Colon (tissue), 2 donors: ENCODE measurements around the gene EPHB6.

Experiments used
- FAIRE-seq: peaks from 2 replicates; lab custom pipeline; 2012; peaks lifted over from hg19 to GRCh38; lab: Jason Lieb, UNC
- donor health status: control.
- donor health status: control.

The EPHB6 gene

DNA sequence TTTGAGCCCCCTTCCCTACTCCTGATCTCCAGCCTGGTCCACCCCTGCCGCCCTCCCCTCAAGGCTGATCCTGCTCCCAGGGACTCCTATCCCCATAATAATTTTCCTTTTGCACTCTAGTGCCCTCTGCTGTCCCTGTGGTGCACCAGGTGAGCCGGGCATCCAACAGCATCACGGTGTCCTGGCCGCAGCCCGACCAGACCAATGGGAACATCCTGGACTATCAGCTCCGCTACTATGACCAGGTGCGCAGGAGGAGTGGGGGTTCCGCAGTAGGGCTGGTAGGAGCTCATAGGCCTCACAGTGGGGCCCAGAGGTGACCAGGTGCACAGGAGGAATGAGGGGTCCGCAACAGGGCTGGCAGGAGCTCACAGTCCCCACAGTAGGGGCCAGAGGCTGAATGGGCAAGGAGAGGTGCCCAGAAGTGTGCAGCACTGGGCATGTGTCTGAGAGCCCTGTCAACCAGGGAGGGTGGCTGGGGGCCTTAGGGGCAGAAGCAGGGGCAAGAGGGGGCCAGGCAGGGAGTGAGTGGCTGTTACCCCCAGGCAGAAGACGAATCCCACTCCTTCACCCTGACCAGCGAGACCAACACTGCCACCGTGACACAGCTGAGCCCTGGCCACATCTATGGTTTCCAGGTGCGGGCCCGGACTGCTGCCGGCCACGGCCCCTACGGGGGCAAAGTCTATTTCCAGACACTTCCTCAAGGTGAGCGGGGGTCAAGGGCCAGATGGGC lies 11.7 kb downstream of the EPHB6 start:
- no peak for FAIRE-seq

DNA sequence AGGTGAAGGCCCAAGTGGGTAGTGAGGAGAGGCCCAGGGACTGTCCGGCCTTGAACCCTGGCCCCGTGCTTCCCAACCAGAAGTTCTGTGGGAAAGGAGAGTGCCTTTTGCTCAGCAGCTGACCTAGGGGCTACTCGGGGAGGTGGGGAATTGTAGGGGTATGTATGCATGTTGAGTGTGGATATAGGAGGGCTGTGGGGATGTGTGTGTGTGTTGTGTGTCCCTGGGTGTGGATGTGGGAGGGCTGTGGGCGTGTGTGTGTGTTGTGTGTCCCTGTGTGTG lies 12.2 kb downstream of the EPHB6 start:
- FAIRE-seq = no peak

GRCh38 chr7:142867398-142868187 lies 12.7 kb downstream of the EPHB6 start:
- no peak for FAIRE-seq

DNA sequence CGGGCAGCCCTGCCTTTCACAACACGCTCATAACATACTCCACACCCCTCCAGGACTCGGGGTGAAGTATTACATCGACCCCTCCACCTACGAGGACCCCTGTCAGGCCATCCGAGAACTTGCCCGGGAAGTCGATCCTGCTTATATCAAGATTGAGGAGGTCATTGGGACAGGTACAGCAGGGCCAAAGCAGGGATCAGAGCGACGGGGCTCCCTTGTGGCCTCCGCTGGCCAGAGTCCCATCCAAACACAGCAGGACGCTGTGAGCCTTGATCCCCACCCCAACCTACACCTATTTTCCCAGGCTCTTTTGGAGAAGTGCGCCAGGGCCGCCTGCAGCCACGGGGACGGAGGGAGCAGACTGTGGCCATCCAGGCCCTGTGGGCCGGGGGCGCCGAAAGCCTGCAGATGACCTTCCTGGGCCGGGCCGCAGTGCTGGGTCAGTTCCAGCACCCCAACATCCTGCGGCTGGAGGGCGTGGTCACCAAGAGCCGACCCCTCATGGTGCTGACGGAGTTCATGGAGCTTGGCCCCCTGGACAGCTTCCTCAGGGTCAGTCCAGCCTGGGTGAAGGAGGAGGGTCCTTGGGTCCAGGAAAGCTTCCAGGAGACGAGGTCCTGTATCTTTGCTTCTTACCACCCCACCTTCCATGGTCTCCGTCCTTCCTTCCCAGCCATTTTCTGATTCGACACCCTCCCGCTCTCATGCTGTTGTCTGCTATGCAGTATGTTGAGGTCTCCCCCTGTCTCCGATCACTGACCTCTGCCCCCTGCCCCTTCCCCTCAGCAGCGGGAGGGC lies 13.5 kb downstream of the EPHB6 start:
- no peak for FAIRE-seq

DNA sequence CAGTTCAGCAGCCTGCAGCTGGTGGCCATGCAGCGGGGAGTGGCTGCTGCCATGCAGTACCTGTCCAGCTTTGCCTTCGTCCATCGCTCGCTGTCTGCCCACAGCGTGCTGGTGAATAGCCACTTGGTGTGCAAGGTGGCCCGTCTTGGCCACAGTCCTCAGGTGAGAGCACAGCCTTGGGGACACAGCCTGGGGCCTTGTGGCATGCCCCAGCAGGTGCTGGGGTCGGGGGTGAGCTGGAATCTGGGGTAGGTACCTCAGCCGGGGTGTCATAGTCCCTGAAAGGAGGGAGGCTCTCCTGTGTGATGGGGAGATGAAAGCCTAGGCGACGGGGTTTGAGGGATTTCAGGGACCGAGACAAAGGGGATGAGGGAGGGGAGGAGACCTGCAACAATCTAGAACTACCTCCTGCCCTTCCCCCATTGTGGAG lies 14.1 kb downstream of the EPHB6 start:
- no peak for FAIRE-seq

GRCh38 chr7:142869434-142869833 lies 14.6 kb downstream of the EPHB6 start:
- FAIRE-seq = no peak

- no peak for FAIRE-seq
Measured at GRCh38 chr7:142870147-142870559, 15.3 kb downstream of the EPHB6 start.

DNA sequence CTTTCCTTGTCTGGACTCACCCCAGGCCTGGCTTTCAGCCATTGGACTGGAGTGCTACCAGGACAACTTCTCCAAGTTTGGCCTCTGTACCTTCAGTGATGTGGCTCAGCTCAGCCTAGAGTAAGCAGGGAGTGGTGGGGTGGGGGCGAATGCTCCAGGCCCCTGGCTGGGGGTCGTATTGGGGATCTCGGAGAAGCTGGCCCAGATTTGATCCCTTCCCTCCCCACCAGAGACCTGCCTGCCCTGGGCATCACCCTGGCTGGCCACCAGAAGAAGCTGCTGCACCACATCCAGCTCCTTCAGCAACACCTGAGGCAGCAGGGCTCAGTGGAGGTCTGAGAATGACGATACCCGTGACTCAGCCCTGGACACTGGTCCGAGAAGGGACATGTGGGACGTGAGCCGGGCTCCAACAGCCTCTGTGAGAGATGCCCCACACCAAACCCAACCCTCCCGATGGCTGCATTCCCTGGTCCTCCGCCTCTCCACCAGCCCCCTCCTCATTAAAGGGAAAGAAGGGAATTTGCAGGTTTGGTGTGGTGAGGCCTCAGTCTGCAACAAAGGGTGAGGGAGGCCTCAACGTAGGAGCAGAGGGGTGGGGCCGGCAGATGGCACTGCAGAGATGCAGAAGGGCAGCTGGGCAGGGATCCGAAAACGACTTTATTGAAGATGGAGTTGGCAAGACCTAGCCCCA lies 15.8 kb downstream of the EPHB6 start:
- no peak for FAIRE-seq

- no peak for FAIRE-seq
Measured at GRCh38 chr7:142871260-142872105, 16.6 kb downstream of the EPHB6 start.

DNA sequence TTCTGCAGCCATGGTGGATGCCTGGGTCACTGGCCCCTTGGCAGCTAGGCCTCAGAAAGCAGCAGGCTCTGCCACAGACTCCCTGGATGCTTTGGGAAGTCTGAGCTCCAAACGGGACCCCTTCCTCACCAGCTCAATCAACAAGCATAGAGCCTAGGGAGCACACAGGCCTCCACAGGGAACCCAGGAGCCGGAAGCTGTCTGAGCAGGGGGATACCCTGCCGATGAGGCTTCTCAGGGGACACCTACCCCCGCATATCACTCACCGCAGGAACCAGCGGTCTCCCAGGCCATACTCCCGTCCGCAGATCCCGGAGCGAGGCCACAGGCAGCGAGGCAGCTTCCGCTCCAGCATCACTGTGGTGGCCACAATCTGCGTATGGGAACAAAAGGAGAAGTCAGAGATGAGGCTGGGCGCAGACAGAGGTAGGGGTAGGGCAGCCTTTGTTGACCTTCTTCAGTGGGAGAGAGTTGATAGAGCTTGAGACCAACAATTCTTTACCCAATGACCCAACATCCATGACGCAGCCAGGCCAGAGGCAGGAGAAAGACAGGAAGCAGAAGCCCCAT lies 17.3 kb downstream of the EPHB6 start:
- FAIRE-seq = no peak

- no peak for FAIRE-seq
Measured at GRCh38 chr7:142873281-142873784, 18.5 kb downstream of the EPHB6 start.

GRCh38 chr7:142873871-142874270 lies 19.0 kb downstream of the EPHB6 start:
- no peak for FAIRE-seq

DNA sequence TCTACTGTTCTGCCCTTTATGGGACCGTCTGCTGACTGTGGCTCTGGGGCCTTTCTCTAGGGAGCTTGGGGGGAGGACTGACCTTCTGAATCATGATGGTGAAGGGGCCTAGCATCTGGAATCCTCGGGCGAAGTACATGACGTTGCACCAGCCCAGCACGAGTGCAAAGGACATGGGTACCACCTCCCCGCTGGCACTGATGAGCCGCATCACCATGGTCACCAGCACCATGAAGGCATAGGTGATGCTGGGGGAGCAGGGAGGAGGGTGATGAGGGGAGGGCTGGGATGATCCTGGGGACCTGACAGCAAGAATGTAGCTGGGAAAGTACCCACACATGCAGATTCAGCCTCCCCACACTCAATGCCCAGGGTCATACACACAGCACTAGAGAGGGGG lies 19.5 kb downstream of the EPHB6 start:
- no peak for FAIRE-seq

GRCh38 chr7:142874837-142875236 lies 20.0 kb downstream of the EPHB6 start:
- FAIRE-seq = no peak

GRCh38 chr7:142875456-142875855 lies 20.6 kb downstream of the EPHB6 start:
- FAIRE-seq = no peak

GRCh38 chr7:142876236-142876960 lies 21.5 kb downstream of the EPHB6 start:
- no peak for FAIRE-seq

DNA sequence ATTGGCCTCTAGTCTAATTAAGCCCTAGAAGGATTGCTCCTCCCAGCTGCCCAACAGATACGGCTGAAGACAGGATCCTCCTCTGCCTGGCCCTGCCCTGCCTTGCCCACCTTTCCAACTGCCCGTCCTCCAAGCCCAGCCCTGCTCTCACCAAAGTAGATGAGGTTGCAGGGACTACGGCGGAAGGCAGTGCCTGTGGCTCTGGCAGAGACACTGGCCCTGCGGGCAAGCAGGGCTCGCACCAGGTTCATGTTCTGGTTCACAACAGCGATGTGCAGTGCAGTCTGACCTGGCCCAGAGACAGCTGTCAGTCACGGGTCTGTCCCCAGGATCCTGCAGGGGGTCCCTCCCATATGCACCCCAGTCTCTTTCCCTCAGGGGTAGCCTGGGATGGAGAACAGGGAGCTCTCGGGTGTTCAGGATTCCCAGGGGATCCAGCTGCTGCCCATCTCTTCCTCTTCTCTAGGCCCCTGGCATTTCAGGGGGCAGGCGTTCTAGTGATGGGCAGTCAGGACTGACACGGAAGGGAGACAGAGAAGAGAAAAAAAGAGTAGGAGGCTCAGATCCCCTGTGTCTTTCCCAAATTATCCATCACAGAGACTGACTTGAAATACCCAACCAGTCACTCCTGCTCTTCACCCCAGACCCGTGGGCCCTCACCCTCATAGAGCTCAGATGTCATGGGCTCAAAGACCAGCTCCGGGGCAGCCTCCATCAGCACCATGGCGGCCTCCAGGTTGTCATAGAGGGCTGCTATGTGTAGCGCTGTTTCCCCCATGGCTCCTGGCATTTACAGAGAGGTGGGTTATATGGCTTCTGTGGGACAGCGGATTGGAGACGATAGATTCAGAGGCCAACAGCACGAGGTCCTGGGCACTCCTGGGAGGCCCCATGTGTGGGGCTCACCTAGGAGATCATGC lies 22.4 kb downstream of the EPHB6 start:
- no peak for FAIRE-seq

DNA sequence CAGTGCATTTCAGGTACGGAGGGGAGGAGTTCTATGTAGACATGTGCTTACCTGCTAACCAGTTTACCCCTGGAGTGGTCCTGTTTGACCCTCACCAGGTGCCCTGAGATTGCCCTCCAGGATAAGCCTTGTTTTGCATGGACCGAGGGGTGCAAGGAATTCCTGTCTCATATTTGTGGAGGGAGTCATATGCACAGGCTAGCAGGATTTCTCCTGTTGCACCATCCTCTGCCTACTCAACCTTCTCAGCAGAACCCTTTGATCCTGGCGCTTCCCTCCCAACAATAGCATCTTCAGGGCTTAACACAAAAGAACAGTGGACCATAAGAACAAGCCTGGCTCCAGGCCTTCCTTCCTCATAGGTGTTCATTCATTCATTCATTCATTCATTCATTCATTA lies 23.4 kb downstream of the EPHB6 start:
- no peak for FAIRE-seq

DNA sequence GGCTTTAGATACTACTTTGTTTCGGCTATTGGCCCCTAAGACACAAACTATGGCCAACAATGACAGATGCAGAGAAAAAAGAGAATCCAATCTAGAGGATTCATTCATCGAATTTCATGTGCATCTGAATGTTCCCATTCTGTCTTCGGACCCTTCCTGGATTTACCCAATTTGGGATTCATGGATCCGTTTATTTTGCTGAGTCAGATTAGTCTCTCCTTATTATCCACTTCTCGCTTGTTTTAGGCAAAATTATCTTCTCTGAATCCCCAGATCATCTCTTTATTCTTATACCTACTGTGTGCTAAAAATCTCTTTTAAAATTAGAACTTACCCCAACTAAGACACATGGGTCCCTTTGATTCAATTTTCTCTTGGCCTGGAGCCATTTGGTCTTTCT lies 24.2 kb downstream of the EPHB6 start:
- no peak for FAIRE-seq
